Medulla oblongata (tissue), 1 donor: ENCODE measurements around the gene ACAD11.

Source experiments
- DNase-seq: peaks from one replicate; pipeline ENCODE4 v3.0.0-alpha.2; 2015; ENCODE audit errors: extremely low spot score

Gene ACAD11

GRCh38 chr3:132659365-132660051 is at the start of gene ACAD11:
Gene ACAD11, minus strand, starts transcription at chr3:132659809. Its CDS starts 58 bp downstream, at chr3:132659751.
- DNase-seq: peak; percentile 87

- DNase-seq: no peak
Measured at GRCh38 chr3:132703733-132704132, 44.1 kb upstream of the ACAD11 start.

GRCh38 chr3:132695422-132695821 is 35.8 kb upstream of the ACAD11 start:
- DNase-seq: no peak

GRCh38 chr3:132694991-132695390 is 35.4 kb upstream of the ACAD11 start:
- DNase-seq: no peak

GRCh38 chr3:132690040-132690439 is 30.4 kb upstream of the ACAD11 start:
- DNase-seq: no peak

GRCh38 chr3:132682201-132682600 is 22.6 kb upstream of the ACAD11 start:
- DNase-seq: no peak

- DNase-seq: no peak
Measured at GRCh38 chr3:132681421-132681820, 21.8 kb upstream of the ACAD11 start.

- no peak for DNase-seq
Measured at GRCh38 chr3:132679911-132680310, 20.3 kb upstream of the ACAD11 start.

- DNase-seq: no peak
Measured at GRCh38 chr3:132675408-132675807, 15.8 kb upstream of the ACAD11 start.

- no peak for DNase-seq
Measured at GRCh38 chr3:132669256-132669777, 9.7 kb upstream of the ACAD11 start.

- no peak for DNase-seq
Measured at GRCh38 chr3:132665230-132665745, 5.7 kb upstream of the ACAD11 start.

- no peak for DNase-seq
Measured at GRCh38 chr3:132662212-132662611, 2.6 kb upstream of the ACAD11 start.

GRCh38 chr3:132661101-132661500 is 1.5 kb upstream of the ACAD11 start:
- DNase-seq: peak; percentile 6

GRCh38 chr3:132660811-132661070 is 1.1 kb upstream of the ACAD11 start:
- DNase-seq: peak; percentile 46

GRCh38 chr3:132660052-132660810 is 622 bp upstream of the ACAD11 start, which contains the start of gene UBA5:
Gene UBA5, plus strand, starts transcription at chr3:132660329. Its CDS starts 209 bp downstream, at chr3:132660538.
- DNase-seq: peak; percentile 65

- peak; percentile 26 for DNase-seq
Measured at GRCh38 chr3:132659000-132659364, 627 bp downstream of the ACAD11 start.

- no peak for DNase-seq
Measured at GRCh38 chr3:132657869-132658747, 1.5 kb downstream of the ACAD11 start.

GRCh38 chr3:132655471-132655870 is 4.1 kb downstream of the ACAD11 start:
- DNase-seq: no peak

- DNase-seq: no peak
Measured at GRCh38 chr3:132654721-132655120, 4.9 kb downstream of the ACAD11 start.

GRCh38 chr3:132654190-132654589 is 5.4 kb downstream of the ACAD11 start:
- DNase-seq: no peak

- DNase-seq: no peak
Measured at GRCh38 chr3:132652640-132653270, 6.9 kb downstream of the ACAD11 start.
